Putamen (tissue), 1 donor: Measurements from ENCODE around the gene ANKRD10.
"Not testable (repeated sequence)": the region's sequence is repeated elsewhere in the genome, so short reads cannot be mapped to it uniquely, and the experiment has no call there.

Experiments
- DNase-seq: peaks from one replicate; pipeline ENCODE4 v3.0.0-alpha.2; 2016; ENCODE audit warnings: low spot score

ANKRD10 gene

GRCh38 chr13:110866491-110867170, 48.2 kb downstream of the ANKRD10 start:
- DNase-seq, result no peak

- DNase-seq, result no peak
These were observed 51.2 kb downstream of the ANKRD10 start for GRCh38 chr13:110863685-110864084.

GRCh38 chr13:110860983-110861382, 53.9 kb downstream of the ANKRD10 start:
- DNase-seq, result no peak

- DNase-seq, result no peak
These were observed 57.7 kb downstream of the ANKRD10 start for GRCh38 chr13:110856942-110857835.

GRCh38 chr13:110855363-110855762, 59.5 kb downstream of the ANKRD10 start:
- no peak for DNase-seq

GRCh38 chr13:110854866-110855265, 60.0 kb downstream of the ANKRD10 start:
- no peak for DNase-seq

- DNase-seq, result no peak
These were observed 61.6 kb downstream of the ANKRD10 start for GRCh38 chr13:110853235-110853721.

GRCh38 chr13:110850840-110851239, 64.0 kb downstream of the ANKRD10 start:
- DNase-seq, result no peak

GRCh38 chr13:110850006-110850405, 64.9 kb downstream of the ANKRD10 start:
- DNase-seq, result no peak

GRCh38 chr13:110845520-110845919, 69.3 kb downstream of the ANKRD10 start:
- DNase-seq, result no peak

GRCh38 chr13:110841846-110842245, 73.0 kb downstream of the ANKRD10 start:
- no peak for DNase-seq

- no peak for DNase-seq
These were observed 73.5 kb downstream of the ANKRD10 start for GRCh38 chr13:110841406-110841805.

GRCh38 chr13:110838867-110839538, 75.9 kb downstream of the ANKRD10 start:
- no peak for DNase-seq

GRCh38 chr13:110838116-110838515, 76.8 kb downstream of the ANKRD10 start:
- no peak for DNase-seq

GRCh38 chr13:110837397-110838061, 77.3 kb downstream of the ANKRD10 start:
- not testable (repeated sequence) for DNase-seq

- no peak for DNase-seq
These were observed 78.3 kb downstream of the ANKRD10 start for GRCh38 chr13:110836605-110836903.

- no peak for DNase-seq
These were observed 78.9 kb downstream of the ANKRD10 start for GRCh38 chr13:110835721-110836604.

GRCh38 chr13:110834572-110834971, 80.3 kb downstream of the ANKRD10 start:
- no peak for DNase-seq

- no peak for DNase-seq
These were observed 82.3 kb downstream of the ANKRD10 start for GRCh38 chr13:110832531-110832930.

- DNase-seq, result no peak
These were observed 82.7 kb downstream of the ANKRD10 start for GRCh38 chr13:110832205-110832479.

GRCh38 chr13:110831437-110832204, 83.2 kb downstream of the ANKRD10 start:
- DNase-seq, result no peak
